ENCODE measurements around the gene ESRRA.

GRCh38 chr11:64298966-64299846 is 6.1 kb upstream of the ESRRA start:
- TF ChIP-seq CTCF (IDR thresholded peaks at IDR 0.05 in 4 of 5, conservative IDR thresholded peaks at IDR 0.05 in 1 of 5) (no peak), POLR2A (IDR thresholded peaks at IDR 0.05) (no peak)

Data from gastrocnemius medialis (tissue), 4 donors.